Fibroblast of the aortic adventitia (primary cell): ENCODE measurements around the gene SKOR1. TPM values are rescaled to one million over a fixed set of nuclear protein-coding genes. Genes with fewer than 3 reads are reported as not detected.

Source experiments
- DNase-seq: peaks from one replicate; pipeline ENCODE4 v3.0.0-alpha.2; 2010; ENCODE audit warnings: low read depth
- H3K4me3 ChIP-seq: 2 replicates; pipeline ENCODE4 v1.5.1; 2011; ENCODE audit warnings: low read depth, mild to moderate bottlenecking, control low read depth, low read length, moderate library complexity
- CTCF ChIP-seq: IDR thresholded peaks from 2 replicates; pipeline ENCODE4 v1.5.1; 2011; ENCODE audit warnings: mild to moderate bottlenecking, low read length, control low read depth, inconsistent platforms; ENCODE audit not compliant: insufficient read depth
- total RNA-seq: library from RNA; depleted of rRNA; stranded (reverse); fragments of >200 nt; gene quantifications from 2 replicates; pipeline ENCODE4 v1.2.3, GENCODE V29; 2012; ENCODE audit warnings: low replicate concordance

SKOR1 gene
- total RNA-seq, 1 donor, result 0.09 TPM

GRCh38 chr15:67839929-67840748, 14.8 kb downstream of the SKOR1 start, which contains the start of gene RNU6-1:
RNU6-1 (minus strand) TSS chr15:67840045.
- H3K4me3 ChIP-seq, result peak within 1 kb of the TSS; percentile 89
- TF ChIP-seq CTCF, result no peak
- peak; percentile 93 for DNase-seq

- H3K4me3 ChIP-seq, result peak overlapping the region; percentile 89
- peak; percentile 62 for DNase-seq
Observed at GRCh38 chr15:67840749-67841512, 15.6 kb downstream of the SKOR1 start.

GRCh38 chr15:67841513-67841762, 16.1 kb downstream of the SKOR1 start:
- peak overlapping the region; percentile 89 for H3K4me3 ChIP-seq
- TF ChIP-seq CTCF, result no peak
- DNase-seq, result no peak

More at GRCh38 chr15:67840749-67841512, 15.6 kb downstream of the SKOR1 start:
- TF ChIP-seq CTCF, result peak; percentile 15

DNA sequence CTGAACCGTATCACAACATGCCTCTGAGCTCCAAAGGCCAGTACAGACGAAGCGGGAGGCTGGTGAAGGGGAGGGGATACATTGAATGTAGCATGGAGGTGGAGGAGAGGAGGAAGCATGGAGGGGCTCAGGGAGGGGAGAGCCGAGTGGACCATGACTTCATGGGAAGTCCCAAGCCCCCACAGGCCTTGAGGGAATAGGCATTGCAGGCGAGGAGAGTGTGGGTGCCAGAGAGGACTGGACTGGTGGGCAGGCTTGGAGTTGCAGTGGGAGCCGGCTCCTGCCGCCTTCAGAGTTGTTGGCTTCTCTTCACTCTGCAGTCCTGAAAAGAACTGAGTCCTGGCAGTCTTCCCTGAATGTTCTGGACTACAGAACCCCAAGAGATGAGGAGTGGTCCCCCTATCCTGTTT, 17.8 kb downstream of the SKOR1 start:
- H3K4me3 ChIP-seq, result no peak overlapping the region
- no peak for DNase-seq
- no peak for TF ChIP-seq CTCF

DNA sequence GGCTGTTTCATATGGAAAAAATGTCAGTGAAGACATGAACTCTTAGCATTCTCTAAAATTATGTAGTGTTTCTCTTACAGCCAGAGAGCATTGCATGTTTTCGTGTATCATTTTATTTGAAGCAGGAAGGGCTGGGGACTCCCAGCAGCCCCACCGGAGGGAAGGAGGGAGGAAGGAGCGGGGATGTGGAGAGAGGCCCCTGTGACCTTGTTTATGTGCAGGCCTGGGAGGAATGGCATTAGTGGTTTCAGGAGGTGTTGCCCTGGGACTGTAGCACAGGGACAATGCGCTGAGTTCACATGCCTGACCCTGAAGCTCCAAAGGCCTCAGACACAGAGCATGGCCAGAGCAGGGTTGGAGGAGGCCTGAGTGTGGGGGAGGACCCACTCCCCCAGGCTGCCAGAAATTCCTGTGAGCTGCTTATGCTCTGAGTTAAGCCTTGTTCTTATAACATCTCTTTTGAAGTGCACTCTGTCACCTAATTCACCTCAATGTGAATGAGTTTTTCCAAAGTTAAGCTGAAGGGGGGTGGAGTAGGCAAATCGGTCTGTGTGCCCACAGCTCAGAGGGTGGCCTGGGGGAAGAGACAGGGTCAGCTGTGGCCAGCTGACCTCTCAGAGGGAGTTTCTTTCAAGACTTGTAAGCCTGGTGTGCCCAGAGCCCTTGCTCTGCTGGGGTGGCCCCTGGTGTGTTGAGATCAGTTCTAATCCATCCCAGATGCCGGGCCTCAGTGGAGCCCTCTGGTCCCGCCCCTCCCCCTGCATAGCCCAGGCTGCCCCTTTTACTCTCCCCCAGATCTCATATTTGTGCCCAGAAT, 18.5 kb downstream of the SKOR1 start:
- H3K4me3 ChIP-seq, result no peak overlapping the region
- TF ChIP-seq CTCF, result no peak
- DNase-seq, result peak; percentile 27

GRCh38 chr15:67845974-67846373, 20.7 kb downstream of the SKOR1 start:
- no peak overlapping the region for H3K4me3 ChIP-seq
- no peak for DNase-seq
- TF ChIP-seq CTCF, result no peak
